HG03354 (cell line): ENCODE results near the gene CDH23.

ENCODE experiments used
- ATAC-seq: cut with Tn5 transposase; IDR thresholded peaks from one replicate; pipeline ENCODE4 v1.9.1; 2021; ENCODE audit warnings: mild to moderate bottlenecking; ENCODE audit not compliant: unreplicated experiment, poor library complexity, severe bottlenecking

CDH23 gene

GRCh38 chr10:71651928-71652327 is 255.2 kb downstream of the CDH23 start:
- ATAC-seq, result no peak

GRCh38 chr10:71653044-71653443 is 256.3 kb downstream of the CDH23 start:
- no peak for ATAC-seq

GRCh38 chr10:71656220-71656619 is 259.5 kb downstream of the CDH23 start:
- ATAC-seq, result no peak

GRCh38 chr10:71657604-71658466 is 261.1 kb downstream of the CDH23 start:
- no peak for ATAC-seq

GRCh38 chr10:71658467-71658745 is 261.7 kb downstream of the CDH23 start:
- ATAC-seq, result no peak

GRCh38 chr10:71659111-71659634 is 262.5 kb downstream of the CDH23 start:
- ATAC-seq, result no peak

- no peak for ATAC-seq
Measured at GRCh38 chr10:71659737-71660136, 263.0 kb downstream of the CDH23 start.

GRCh38 chr10:71660313-71660712 is 263.6 kb downstream of the CDH23 start:
- no peak for ATAC-seq

- ATAC-seq, result no peak
Measured at GRCh38 chr10:71661060-71661622, 264.4 kb downstream of the CDH23 start.

GRCh38 chr10:71661779-71662336 is 265.1 kb downstream of the CDH23 start:
- no peak for ATAC-seq

- no peak for ATAC-seq
Measured at GRCh38 chr10:71663311-71663710, 266.6 kb downstream of the CDH23 start.

- ATAC-seq, result no peak
Measured at GRCh38 chr10:71664585-71664984, 267.9 kb downstream of the CDH23 start.

- ATAC-seq, result no peak
Measured at GRCh38 chr10:71665456-71665855, 268.7 kb downstream of the CDH23 start.

GRCh38 chr10:71666639-71667386 is 270.1 kb downstream of the CDH23 start:
- no peak for ATAC-seq

- ATAC-seq, result no peak
Measured at GRCh38 chr10:71667387-71667752, 270.6 kb downstream of the CDH23 start.

- ATAC-seq, result no peak
Measured at GRCh38 chr10:71671994-71672946, 275.6 kb downstream of the CDH23 start.

GRCh38 chr10:71675295-71675970 is 278.7 kb downstream of the CDH23 start:
- no peak for ATAC-seq

- no peak for ATAC-seq
Measured at GRCh38 chr10:71677261-71677660, 280.5 kb downstream of the CDH23 start.
